ENCODE measurements around the gene ST6GALNAC5.

GRCh38 chr1:76905876-76906595 lies 38.8 kb downstream of the ST6GALNAC5 start:
- TF ChIP-seq CTCF (IDR thresholded peaks at IDR 0.05 in 4 of 5, conservative IDR thresholded peaks at IDR 0.05 in 1 of 5): no peak
- TF ChIP-seq POLR2A (IDR thresholded peaks at IDR 0.05): no peak

Data from gastrocnemius medialis (tissue), 4 donors.